Glutamatergic neuron (in vitro differentiated cells): ENCODE results near the gene COX4I1. TPM values are rescaled to one million over a fixed set of nuclear protein-coding genes. Genes with fewer than 3 reads are reported as not detected.

Source experiments
- DNase-seq: peaks from one replicate; pipeline ENCODE4 v3.0.0; 2022
- H3K27ac Mint-ChIP-seq: one replicate; pipeline ENCODE4 v1.8.0; 2020; ENCODE audit warnings: mild to moderate bottlenecking, mixed read lengths, inconsistent platforms; ENCODE audit not compliant: unreplicated experiment
- H3K27me3 Mint-ChIP-seq: one replicate; pipeline ENCODE4 v1.8.0; 2020; ENCODE audit warnings: mild to moderate bottlenecking, moderate library complexity, mixed read lengths, inconsistent platforms; ENCODE audit not compliant: unreplicated experiment
- H3K36me3 Mint-ChIP-seq: one replicate; pipeline ENCODE4 v1.8.0; 2020; ENCODE audit warnings: mild to moderate bottlenecking, mixed read lengths, inconsistent platforms; ENCODE audit not compliant: unreplicated experiment
- H3K4me1 Mint-ChIP-seq: one replicate; pipeline ENCODE4 v1.8.0; 2020; ENCODE audit warnings: mild to moderate bottlenecking, low read depth, mixed read lengths, inconsistent platforms; ENCODE audit not compliant: unreplicated experiment
- H3K4me3 Mint-ChIP-seq: one replicate; pipeline ENCODE4 v1.8.0; 2020; ENCODE audit warnings: mild to moderate bottlenecking, mixed read lengths, inconsistent platforms; ENCODE audit not compliant: unreplicated experiment
- H3K9me3 Mint-ChIP-seq: one replicate; pipeline ENCODE4 v1.8.0; 2020; ENCODE audit warnings: mild to moderate bottlenecking, moderate library complexity, mixed read lengths, inconsistent platforms; ENCODE audit not compliant: unreplicated experiment
- CTCF ChIP-seq: fragments of 200-600 bp; sonication (generic); IDR thresholded peaks from one replicate; pipeline ENCODE4 v1.5.0; 2021; ENCODE audit not compliant: partially characterized antibody, unreplicated experiment
- total RNA-seq: library from RNA; stranded (reverse); fragmentation: NEBNext Ultra II Directional; extraction: Animal tissue kit (Norgen Biotek cat#: 25700); gene quantifications from one replicate; pipeline ENCODE4 v1.2.1, GENCODE V29; 2021; ENCODE audit not compliant: unreplicated experiment

Gene COX4I1
- total RNA-seq, 1 donor from 2014 or later = 544 TPM

- H3K27ac Mint-ChIP-seq = no peak overlapping the region
- H3K36me3 Mint-ChIP-seq = no peaks in the 10 kb centered on the region
- H3K4me1 Mint-ChIP-seq = peaks cover 11% of the 10 kb centered on the region
- peaks cover 9% of the 10 kb centered on the region for H3K9me3 Mint-ChIP-seq
- peaks cover 4% of the 10 kb centered on the region for H3K27me3 Mint-ChIP-seq
- no peak for TF ChIP-seq CTCF
- no peak overlapping the region for H3K4me3 Mint-ChIP-seq
- DNase-seq = no peak
Measured at GRCh38 chr16:85824161-85825135, 25.0 kb downstream of the COX4I1 start.

GRCh38 chr16:85825326-85825725, 25.8 kb downstream of the COX4I1 start:
- Mint-ChIP-seq H3K27ac (no peak overlapping the region), H3K36me3 (no peaks in the 10 kb centered on the region), H3K4me3 (no peak overlapping the region), H3K9me3 (peaks cover 9% of the 10 kb centered on the region), H3K27me3 (peaks cover 4% of the 10 kb centered on the region), H3K4me1 (peaks cover 11% of the 10 kb centered on the region)
- TF ChIP-seq CTCF = no peak
- no peak for DNase-seq

- H3K9me3 Mint-ChIP-seq = peaks cover 9% of the 10 kb centered on the region
- peaks cover 4% of the 10 kb centered on the region for H3K27me3 Mint-ChIP-seq
- no peak overlapping the region for H3K27ac Mint-ChIP-seq
- H3K4me3 Mint-ChIP-seq = no peak overlapping the region
- H3K36me3 Mint-ChIP-seq = no peaks in the 10 kb centered on the region
- DNase-seq = no peak
- H3K4me1 Mint-ChIP-seq = peaks cover 9% of the 10 kb centered on the region
- no peak for TF ChIP-seq CTCF
Measured at GRCh38 chr16:85826686-85827247, 27.3 kb downstream of the COX4I1 start.

- Mint-ChIP-seq H3K4me1 (peaks cover 14% of the 10 kb centered on the region), H3K27ac (no peak overlapping the region), H3K36me3 (peaks cover 8% of the 10 kb centered on the region), H3K4me3 (no peak overlapping the region), H3K9me3 (peaks cover 12% of the 10 kb centered on the region), H3K27me3 (peaks cover 4% of the 10 kb centered on the region)
- DNase-seq = no peak
- TF ChIP-seq CTCF = no peak
Measured at GRCh38 chr16:85828166-85828565, 28.7 kb downstream of the COX4I1 start.

GRCh38 chr16:85829171-85829719, 29.8 kb downstream of the COX4I1 start:
- Mint-ChIP-seq H3K36me3 (peaks cover 9% of the 10 kb centered on the region), H3K9me3 (peaks cover 13% of the 10 kb centered on the region)

More at GRCh38 chr16:85829171-85829719, 29.8 kb downstream of the COX4I1 start:
- no peak for TF ChIP-seq CTCF
- H3K27ac Mint-ChIP-seq = no peak overlapping the region
- peaks cover 15% of the 10 kb centered on the region for H3K4me1 Mint-ChIP-seq
- no peak for DNase-seq
- no peak overlapping the region for H3K4me3 Mint-ChIP-seq
- H3K27me3 Mint-ChIP-seq = peaks cover 4% of the 10 kb centered on the region
